Measurements from ENCODE around the gene RAD50. TPM values are rescaled to one million over a fixed set of nuclear protein-coding genes. Genes with fewer than 3 reads are reported as not detected.

RAD50 gene
- polyA plus RNA-seq, 3 donors, result 50.5 to 52.6 (median 52.4) TPM

- DNase-seq (ENCODE audit: low read depth in 3 of 3, low spot score in 2 of 3), result no peak
Measured at GRCh38 chr5:132658381-132659302, 101.9 kb downstream of the RAD50 start.

DNA sequence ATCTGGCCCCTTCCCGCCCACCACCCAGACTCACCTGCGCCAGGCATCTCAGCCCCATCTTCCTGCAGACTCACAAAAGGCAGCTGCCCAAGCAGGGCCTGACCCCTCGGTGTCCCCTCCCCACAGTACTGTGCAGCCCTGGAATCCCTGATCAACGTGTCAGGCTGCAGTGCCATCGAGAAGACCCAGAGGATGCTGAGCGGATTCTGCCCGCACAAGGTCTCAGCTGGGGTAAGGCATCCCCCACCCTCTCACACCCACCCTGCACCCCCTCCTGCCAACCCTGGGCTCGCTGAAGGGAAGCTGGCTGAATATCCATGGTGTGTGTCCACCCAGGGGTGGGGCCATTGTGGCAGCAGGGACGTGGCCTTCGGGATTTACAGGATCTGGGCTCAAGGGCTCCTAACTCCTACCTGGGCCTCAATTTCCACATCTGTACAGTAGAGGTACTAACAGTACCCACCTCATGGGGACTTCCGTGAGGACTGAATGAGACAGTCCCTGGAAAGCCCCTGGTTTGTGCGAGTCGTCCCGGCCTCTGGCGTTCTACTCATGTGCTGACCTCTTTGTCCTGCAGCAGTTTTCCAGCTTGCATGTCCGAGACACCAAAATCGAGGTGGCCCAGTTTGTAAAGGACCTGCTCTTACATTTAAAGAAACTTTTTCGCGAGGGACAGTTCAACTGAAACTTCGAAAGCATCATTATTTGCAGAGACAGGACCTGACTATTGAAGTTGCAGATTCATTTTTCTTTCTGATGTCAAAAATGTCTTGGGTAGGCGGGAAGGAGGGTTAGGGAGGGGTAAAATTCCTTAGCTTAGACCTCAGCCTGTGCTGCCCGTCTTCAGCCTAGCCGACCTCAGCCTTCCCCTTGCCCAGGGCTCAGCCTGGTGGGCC is 103.1 kb downstream of the RAD50 start:
- no peak for DNase-seq (ENCODE audit: low read depth in 3 of 3, low spot score in 2 of 3)

GRCh38 chr5:132661231-132662003 is 104.6 kb downstream of the RAD50 start:
- DNase-seq (ENCODE audit: low read depth in 3 of 3, low spot score in 2 of 3), result no peak

DNA sequence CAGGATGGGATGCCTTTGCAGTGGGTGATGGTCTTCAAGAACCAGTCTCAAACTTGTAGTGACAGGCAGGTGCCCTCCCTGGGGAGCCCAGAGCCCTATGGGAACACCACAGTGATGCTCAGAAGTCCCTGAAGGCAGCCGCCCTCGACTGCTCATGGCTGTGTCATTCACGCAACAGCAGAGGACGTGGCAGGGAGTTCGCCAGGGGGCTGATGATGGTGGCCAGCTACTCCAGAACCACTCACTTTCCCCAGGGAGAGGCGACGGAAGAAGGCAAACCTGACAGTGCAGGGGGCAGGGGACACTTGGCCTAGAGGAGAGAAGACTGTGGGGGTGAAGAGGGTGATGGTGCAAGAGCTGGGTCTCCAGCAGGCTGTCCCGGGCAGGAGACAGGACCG is 105.2 kb downstream of the RAD50 start:
- DNase-seq (ENCODE audit: low read depth in 3 of 3, low spot score in 2 of 3), result no peak

- DNase-seq (ENCODE audit: low read depth in 3 of 3, low spot score in 2 of 3), result no peak
Measured at GRCh38 chr5:132662925-132663770, 106.4 kb downstream of the RAD50 start.

DNA sequence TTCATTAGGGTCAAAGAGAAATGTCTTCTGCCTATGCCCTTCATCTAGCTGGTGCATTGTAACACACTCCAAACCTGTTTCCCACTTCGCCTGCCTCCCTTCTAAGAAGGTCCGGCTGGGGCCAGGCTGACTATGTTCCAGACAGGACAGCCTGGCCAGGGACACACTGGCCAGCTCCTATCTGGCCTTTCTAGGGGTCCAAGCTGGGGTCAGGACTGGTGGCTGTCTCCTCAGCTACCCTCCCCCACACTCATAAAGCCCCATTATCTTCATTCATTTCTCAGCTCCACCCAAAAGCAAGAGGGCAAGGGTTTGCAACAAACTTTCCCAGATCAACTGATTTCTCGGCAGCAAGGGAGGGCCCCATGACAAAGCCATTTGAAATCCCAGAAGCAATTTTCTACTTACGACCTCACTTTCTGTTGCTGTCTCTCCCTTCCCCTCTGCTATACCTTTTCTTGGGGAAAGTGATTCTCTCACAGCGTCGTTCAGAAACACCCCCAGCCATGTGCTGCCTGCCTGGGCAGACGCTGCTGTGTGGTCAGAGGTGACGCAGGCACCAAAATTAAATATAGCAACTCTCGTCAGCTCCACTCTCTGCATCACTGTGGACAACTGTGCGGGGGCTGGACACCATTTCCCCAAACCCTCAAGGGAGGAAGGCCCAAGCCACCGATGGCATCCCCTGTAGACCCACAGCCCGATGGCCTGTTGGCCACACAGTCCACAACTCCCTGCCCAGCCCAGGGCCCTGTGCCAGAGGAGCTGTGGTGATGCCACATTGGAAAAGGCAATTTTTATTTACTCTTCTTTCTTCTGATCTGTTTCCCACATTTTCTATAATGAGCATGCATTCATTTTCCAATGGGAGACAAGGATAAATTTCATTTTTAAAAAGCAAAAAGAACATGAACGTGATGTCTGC is 107.3 kb downstream of the RAD50 start:
- DNase-seq (ENCODE audit: low read depth in 3 of 3, low spot score in 2 of 3), result no peak

DNA sequence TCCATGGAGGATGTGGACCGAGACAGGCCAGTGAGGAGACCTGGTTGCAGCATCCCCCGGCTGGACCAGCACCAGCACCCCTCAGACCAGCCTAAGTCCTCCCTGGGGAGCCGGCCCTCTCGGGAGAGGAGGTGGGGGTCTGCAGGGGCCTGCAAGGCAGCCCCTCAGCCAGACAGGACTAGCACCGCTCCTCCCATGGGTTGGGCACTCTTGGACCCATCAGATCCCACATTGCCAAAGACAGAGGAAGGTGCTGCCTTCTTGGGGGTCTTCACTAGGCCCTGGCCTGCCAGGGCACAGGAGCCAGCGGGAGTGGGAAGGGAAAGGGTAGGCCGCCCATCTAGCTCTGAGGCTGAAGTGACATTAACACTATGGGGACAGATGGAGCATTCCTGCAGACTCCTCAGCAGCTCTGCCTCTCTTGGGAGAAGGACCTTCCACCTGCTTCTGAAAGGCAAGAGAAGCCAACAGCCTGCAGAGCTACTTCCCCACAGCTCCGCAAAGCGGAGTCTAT is 108.0 kb downstream of the RAD50 start:
- no peak for DNase-seq (ENCODE audit: low read depth in 3 of 3, low spot score in 2 of 3)

GRCh38 chr5:132665574-132666080 is 108.8 kb downstream of the RAD50 start:
- no peak for DNase-seq (ENCODE audit: low read depth in 3 of 3, low spot score in 2 of 3)

- no peak for DNase-seq (ENCODE audit: low read depth in 3 of 3, low spot score in 2 of 3)
Measured at GRCh38 chr5:132666310-132667123, 109.7 kb downstream of the RAD50 start.

- no peak for DNase-seq (ENCODE audit: low read depth in 3 of 3, low spot score in 2 of 3)
Measured at GRCh38 chr5:132667309-132667708, 110.5 kb downstream of the RAD50 start.

GRCh38 chr5:132667761-132668705 is 111.3 kb downstream of the RAD50 start:
- DNase-seq (ENCODE audit: low read depth in 3 of 3, low spot score in 2 of 3), result no peak

DNA sequence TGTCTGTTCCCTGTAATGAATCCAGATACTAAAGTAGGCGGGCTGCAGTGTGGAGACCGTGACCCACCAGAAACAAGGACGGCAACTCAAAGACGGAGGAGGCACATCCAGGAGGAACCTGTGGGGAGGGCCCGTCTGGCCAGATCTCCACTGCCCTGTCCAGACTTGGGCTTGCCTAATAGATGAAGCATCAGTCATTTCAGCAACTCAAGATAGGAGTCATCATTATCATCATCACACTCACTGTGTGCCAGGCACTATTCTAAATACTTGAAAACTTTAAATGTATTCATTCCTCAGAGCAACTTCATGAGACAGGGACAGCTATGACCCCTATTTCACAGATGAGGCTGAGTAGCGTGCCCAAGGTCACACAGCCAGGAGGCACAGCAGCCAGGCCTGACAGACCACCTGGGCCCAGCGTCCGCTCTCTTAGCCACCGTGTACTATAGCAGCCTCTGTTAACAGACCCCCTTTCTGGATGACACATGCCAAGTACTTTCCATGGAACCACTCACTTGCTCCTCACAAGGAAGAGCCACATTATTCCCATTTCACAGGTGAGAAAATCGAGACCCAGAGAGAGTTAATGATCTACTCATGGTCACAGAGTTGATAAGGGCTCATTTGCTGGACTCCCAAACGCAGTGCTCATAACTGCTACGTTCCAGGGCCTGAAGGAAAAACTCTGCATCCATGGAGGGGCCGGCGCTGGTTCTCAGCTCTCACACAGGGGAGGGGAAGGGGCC is 112.1 kb downstream of the RAD50 start:
- no peak for DNase-seq (ENCODE audit: low read depth in 3 of 3, low spot score in 2 of 3)

GRCh38 chr5:132669455-132669820 is 112.7 kb downstream of the RAD50 start:
- no peak for DNase-seq (ENCODE audit: low read depth in 3 of 3, low spot score in 2 of 3)

DNA sequence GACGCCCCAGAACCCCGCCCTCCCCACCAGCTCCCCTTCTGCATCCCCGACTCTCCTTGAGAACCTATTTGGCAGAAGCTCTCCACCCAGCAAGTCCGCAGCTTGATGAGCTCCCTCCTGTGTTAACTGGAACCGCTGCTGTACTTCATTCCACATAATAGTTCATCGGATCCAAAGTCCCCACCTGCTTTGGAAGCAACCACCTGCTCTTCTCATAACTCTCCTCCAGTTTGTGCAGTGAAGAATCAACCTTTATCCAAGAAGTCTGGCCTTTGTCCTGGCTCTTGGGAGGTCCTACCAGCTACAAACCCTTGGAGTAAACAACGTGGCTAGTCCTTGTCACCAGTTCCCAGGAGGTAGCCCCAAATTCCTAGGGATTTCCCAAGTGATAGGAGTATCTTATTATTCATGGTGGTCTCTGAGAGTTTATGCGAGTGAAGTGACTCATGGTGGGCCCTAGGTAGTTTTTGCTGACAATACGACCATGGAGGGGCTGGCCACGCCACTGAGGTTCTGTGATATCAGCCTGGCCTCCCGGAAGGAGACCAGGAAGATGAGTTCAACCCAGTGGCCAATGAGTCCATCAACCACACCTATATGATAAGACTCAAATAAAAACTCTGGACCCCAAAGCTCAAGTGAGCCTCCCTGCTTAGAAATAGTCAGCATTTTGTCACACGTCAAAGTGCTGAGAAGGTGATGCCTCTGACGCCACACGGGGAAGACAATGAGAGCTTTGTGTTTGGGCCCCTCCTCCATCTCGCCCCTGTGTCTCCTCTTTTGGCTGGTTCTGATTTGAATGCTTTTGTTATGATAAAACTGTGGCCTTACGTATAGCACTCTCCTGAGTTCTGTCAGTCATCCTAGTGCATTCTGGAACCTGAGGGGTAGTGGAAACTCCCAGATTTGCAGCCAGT is 113.4 kb downstream of the RAD50 start:
- DNase-seq (ENCODE audit: low read depth in 3 of 3, low spot score in 2 of 3), result no peak

DNA sequence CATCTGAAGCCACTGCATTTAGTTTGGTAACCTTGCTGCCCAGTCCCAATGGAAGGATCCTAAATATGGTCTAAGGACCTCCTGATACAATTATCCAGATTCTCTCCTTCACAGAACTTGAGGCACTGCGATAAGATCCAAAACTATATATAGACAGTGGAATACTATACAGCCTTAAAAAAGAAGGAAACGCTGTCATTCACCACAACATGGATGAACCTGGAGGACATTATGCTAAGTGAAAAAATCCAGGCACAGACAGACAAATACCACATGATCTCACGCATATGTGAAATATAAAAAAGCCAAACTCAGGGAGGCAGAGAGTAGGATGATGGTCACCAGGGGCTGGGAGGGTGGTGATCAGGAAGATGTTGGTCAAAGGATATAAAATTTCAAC is 114.2 kb downstream of the RAD50 start:
- DNase-seq (ENCODE audit: low read depth in 3 of 3, low spot score in 2 of 3), result no peak
